RWPE2 (cell line): Measurements from ENCODE around the gene FNTB.

Experiments used
- ATAC-seq: fragments of 200-7000 bp; cut with Tn5 transposase; 3 replicates; pipeline ENCODE4 v1.9.1; 2021; ENCODE audit warnings: low read depth
- DNase-seq: peaks from one replicate; pipeline ENCODE4 v3.0.0-alpha.2; 2020; ENCODE audit warnings: low spot score
- H3K27ac ChIP-seq: fragments of 450-650 bp; 2 replicates; pipeline ENCODE4 v1.5.1; 2017; ENCODE audit warnings: mild to moderate bottlenecking; ENCODE audit not compliant: poor library complexity, severe bottlenecking
- H3K27me3 ChIP-seq: fragments of 250-450 bp; sonication (Bioruptor Pico); 2 replicates; pipeline ENCODE4 v1.5.1; 2021; ENCODE audit warnings: mild to moderate bottlenecking, moderate library complexity; ENCODE audit not compliant: insufficient read depth, poor library complexity, severe bottlenecking
- H3K36me3 ChIP-seq: fragments of 250-450 bp; sonication (Bioruptor Pico); 2 replicates; pipeline ENCODE4 v1.5.1; 2020; ENCODE audit warnings: low read depth, mild to moderate bottlenecking, moderate library complexity
- H3K4me1 ChIP-seq: fragments of 250-450 bp; sonication (Bioruptor Pico); 2 replicates; pipeline ENCODE4 v1.5.1; 2021; ENCODE audit warnings: mild to moderate bottlenecking, moderate library complexity; ENCODE audit not compliant: insufficient read depth, poor library complexity, severe bottlenecking
- H3K4me3 ChIP-seq: fragments of 250-450 bp; sonication (Bioruptor Pico); 2 replicates; pipeline ENCODE4 v1.5.1; 2021; ENCODE audit warnings: mild to moderate bottlenecking, moderate library complexity; ENCODE audit not compliant: severe bottlenecking
- H3K9me3 ChIP-seq: fragments of 250-450 bp; sonication (Bioruptor Pico); 2 replicates; pipeline ENCODE4 v1.5.1; 2021; ENCODE audit warnings: mild to moderate bottlenecking, moderate library complexity; ENCODE audit not compliant: severe bottlenecking
- CTCF ChIP-seq: fragments of 450-650 bp; IDR thresholded peaks from one replicate; pipeline ENCODE4 v1.5.1; 2017; ENCODE audit warnings: mild to moderate bottlenecking, moderate library complexity; ENCODE audit not compliant: poor library complexity, severe bottlenecking

FNTB gene

GRCh38 chr14:65043893-65044595 lies 57.3 kb downstream of the FNTB start:
- H3K4me1 ChIP-seq: peaks cover 13% of the 10 kb centered on the region

DNA sequence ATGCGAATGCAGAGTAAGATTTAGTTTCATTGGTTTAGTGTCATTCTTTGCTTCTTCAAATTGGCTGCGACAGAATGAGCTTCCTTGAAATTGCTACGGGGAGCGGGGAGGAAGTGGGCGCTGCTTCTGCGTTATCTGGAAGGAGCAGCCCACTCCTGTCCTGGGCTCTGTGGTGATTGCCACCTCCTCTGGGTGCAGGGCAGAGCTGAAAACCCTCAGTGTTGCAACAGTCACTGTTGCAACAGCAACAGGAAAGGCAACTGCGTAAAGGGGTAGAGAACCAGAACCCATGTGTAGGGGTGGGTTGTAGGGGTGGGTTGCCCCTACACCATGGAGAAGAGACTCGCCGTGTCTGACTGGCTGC lies 57.9 kb downstream of the FNTB start:
- peaks cover 32% of the 10 kb centered on the region for H3K36me3 ChIP-seq
- peaks cover 13% of the 10 kb centered on the region for H3K4me1 ChIP-seq
- no peak overlapping the region for H3K4me3 ChIP-seq
- no peaks in the 10 kb centered on the region for H3K27me3 ChIP-seq
- DNase-seq (no peak), ATAC-seq (no peak)
- no peak for TF ChIP-seq CTCF
- no peak overlapping the region for H3K27ac ChIP-seq
- H3K9me3 ChIP-seq: no peaks in the 10 kb centered on the region

More at GRCh38 chr14:65043893-65044595, 57.3 kb downstream of the FNTB start:
- Histone ChIP-seq H3K36me3 (peaks cover 27% of the 10 kb centered on the region), H3K9me3 (no peaks in the 10 kb centered on the region), H3K27ac (no peak overlapping the region), H3K4me3 (no peak overlapping the region), H3K27me3 (no peaks in the 10 kb centered on the region)
- no peak for TF ChIP-seq CTCF
- ATAC-seq (no peak), DNase-seq (no peak)

DNA sequence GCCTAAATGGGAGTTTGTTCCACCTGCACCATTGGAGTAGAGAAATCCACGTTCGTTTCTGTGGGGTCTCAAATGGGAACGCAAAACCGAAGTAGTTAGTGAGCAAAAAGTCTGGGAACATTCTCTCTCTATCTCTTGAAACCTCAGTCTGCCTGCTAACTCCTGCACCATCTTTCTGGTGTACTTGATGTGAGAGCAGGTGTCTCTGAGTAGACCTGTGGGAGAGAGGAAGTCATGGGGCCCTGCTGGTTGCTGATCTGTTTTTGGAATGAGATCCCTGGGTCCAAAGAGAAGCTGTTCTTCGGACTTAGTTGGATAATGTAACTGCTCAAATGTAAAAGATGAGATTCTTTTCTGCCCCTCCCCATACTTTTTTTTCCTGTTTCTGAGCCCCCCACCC lies 58.3 kb downstream of the FNTB start:
- DNase-seq (no peak), ATAC-seq (no peak)
- Histone ChIP-seq H3K27ac (no peak overlapping the region), H3K9me3 (no peaks in the 10 kb centered on the region), H3K4me3 (no peak overlapping the region), H3K4me1 (peaks cover 13% of the 10 kb centered on the region), H3K36me3 (peaks cover 36% of the 10 kb centered on the region), H3K27me3 (no peaks in the 10 kb centered on the region)
- no peak for TF ChIP-seq CTCF

DNA sequence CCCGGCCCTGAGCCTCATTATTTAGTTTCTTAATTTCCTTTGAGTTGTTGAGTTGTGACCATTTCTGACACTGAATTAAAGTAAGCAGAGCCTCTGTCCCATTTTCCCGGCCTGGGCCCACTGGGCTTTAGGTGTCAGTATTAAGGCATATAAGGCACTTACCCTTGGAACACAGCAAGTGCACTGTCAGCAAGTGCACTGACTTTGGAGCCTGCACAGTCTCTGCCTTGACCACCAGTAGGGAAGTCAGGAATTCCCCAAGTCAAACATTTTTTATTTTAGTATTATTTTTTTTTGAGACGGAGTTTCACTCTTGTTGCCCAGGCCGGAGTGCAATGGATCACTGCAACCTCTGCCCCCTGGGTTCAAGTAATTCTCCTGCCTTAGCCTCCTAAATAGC lies 59.0 kb downstream of the FNTB start:
- Histone ChIP-seq H3K27me3 (no peaks in the 10 kb centered on the region), H3K27ac (no peak overlapping the region)
- TF ChIP-seq CTCF: no peak

DNA sequence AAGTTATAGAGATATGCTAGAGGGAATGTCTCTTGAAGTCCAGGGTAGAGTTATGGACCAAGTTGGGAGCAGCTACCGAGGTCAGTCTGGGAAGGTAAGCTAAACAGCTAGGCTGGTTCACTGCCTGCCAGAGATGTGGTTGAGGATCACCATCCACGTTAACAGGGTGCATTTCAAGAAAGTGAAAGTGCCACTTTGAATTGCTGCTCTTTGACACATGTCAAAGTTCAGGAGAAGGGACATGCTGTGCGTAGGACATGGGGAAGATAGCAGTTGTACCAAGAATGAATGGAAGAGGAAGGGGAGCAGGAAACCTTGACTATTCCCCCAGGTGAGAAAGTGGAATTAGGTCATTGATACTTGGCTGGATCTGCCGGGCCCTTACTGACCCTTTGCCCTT lies 66.1 kb downstream of the FNTB start:
- H3K4me1 ChIP-seq: peaks cover 5% of the 10 kb centered on the region
- ATAC-seq: no peak
- no peak overlapping the region for H3K27ac ChIP-seq
- no peaks in the 10 kb centered on the region for H3K27me3 ChIP-seq
- no peak for TF ChIP-seq CTCF
- H3K4me3 ChIP-seq: no peak overlapping the region
- peaks cover 49% of the 10 kb centered on the region for H3K36me3 ChIP-seq
- no peaks in the 10 kb centered on the region for H3K9me3 ChIP-seq
- DNase-seq: no peak

More for the DNA sequence above, 59.0 kb downstream of the FNTB start:
- peaks cover 35% of the 10 kb centered on the region for H3K36me3 ChIP-seq
- peaks cover 13% of the 10 kb centered on the region for H3K4me1 ChIP-seq
- H3K4me3 ChIP-seq: no peak overlapping the region
- DNase-seq (no peak), ATAC-seq (no peak)
- H3K9me3 ChIP-seq: no peaks in the 10 kb centered on the region
